NT2/D1 (cell line): ENCODE measurements around the gene NRCAM.

Source experiments
- YY1 ChIP-seq: IDR thresholded peaks from 2 replicates; pipeline ENCODE4 v1.6.1; 2011; ENCODE audit not compliant: insufficient read length, insufficient read depth
- ZNF274 ChIP-seq: IDR thresholded peaks from 2 replicates; pipeline ENCODE4 v1.6.1; 2011; ENCODE audit warnings: mild to moderate bottlenecking, low read depth, low read length

DNA sequence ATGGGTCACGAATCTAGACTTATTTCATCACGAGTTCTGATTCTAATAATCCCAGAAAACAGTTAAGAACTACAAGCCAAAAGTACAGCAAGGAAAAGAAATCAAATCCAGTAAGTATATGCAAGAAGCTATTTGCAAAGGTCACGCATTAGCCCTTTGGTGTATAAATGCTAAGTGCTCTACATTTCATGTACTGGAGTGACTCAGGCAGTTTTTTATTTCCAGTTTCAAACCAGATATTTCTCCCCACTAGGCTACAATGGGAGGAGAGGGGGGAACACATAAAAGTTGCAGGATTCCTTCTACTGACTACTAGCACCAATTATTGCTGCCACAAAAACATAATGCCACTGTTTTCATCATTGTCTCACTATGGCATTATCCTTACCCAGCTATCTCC is 148.0 kb downstream of the NRCAM start:
- TF ChIP-seq ZNF274 (no peak), YY1 (no peak)
